Esophagus muscularis mucosa (tissue), 4 donors: ENCODE measurements around the gene ASB13. TPM values are rescaled to one million over a fixed set of nuclear protein-coding genes. Genes with fewer than 3 reads are reported as not detected.
A peak's percentile ranks its signal among the peaks of the same experiment; 100 is the strongest.

Source experiments
- DNase-seq: peaks from one replicate; pipeline ENCODE4 v3.0.0-alpha.2; 2017; ENCODE audit errors: extremely low spot score
- H3K27ac ChIP-seq, 4 donors: fragments of 200-600 bp; sonication (generic); replicated peaks in 1 of 4; 1 replicate in 3 of 4; 2 replicates in 1 of 4; pipeline ENCODE4 v1.5.1; 2016 to 2019; ENCODE audit warnings: mild to moderate bottlenecking in 1 of 4
- H3K27me3 ChIP-seq, 4 donors: fragments of 200-600 bp; sonication (generic); one replicate each; pipeline versions ENCODE4 v1.5.1 to v1.6.0; 2016 to 2019
- H3K36me3 ChIP-seq, 4 donors: fragments of 200-600 bp; sonication (generic); one replicate each; pipeline ENCODE4 v1.5.1; 2016 to 2019
- H3K4me1 ChIP-seq, 4 donors: fragments of 200-600 bp; sonication (generic); one replicate each; pipeline ENCODE4 v1.5.1; 2016 to 2019
- H3K4me3 ChIP-seq, 4 donors: fragments of 200-600 bp; sonication (generic); 1 replicate in 2 of 4; 2 replicates in 2 of 4; pipeline ENCODE4 v1.5.1; 2016 to 2019; ENCODE audit warnings: mild to moderate bottlenecking in 4 of 4, moderate library complexity in 1 of 4
- H3K9me3 ChIP-seq, 4 donors: fragments of 200-600 bp; sonication (generic); 1 replicate in 3 of 4; 2 replicates in 1 of 4; pipeline ENCODE4 v1.5.1; 2016 to 2019
- CTCF ChIP-seq, 3 experiments: fragments of 200-600 bp in 2 of 3; fragments of 450-650 bp in 1 of 3; sonication (generic) in 2 of 3; IDR thresholded peaks; one replicate each; pipeline ENCODE4 v1.5.1; 2017 to 2019; ENCODE audit warnings: antibody characterized with exemption in 3 of 3, mild to moderate bottlenecking in 2 of 3, moderate library complexity in 1 of 3
- EP300 ChIP-seq: sonication (generic); formaldehyde crosslinking; IDR thresholded peaks from one replicate; pipeline ENCODE4 v1.6.1; 2017; ENCODE audit warnings: antibody characterized with exemption
- POLR2A ChIP-seq: fragments of 450-650 bp; IDR thresholded peaks from one replicate; pipeline ENCODE4 v1.6.1; 2017; ENCODE audit warnings: antibody characterized with exemption, moderate library complexity, mild to moderate bottlenecking, low read depth
- POLR2AphosphoS5 ChIP-seq, 2 donors: sonication (generic); formaldehyde crosslinking; IDR thresholded peaks; one replicate each; pipeline ENCODE4 v1.6.1; 2017; ENCODE audit warnings: antibody characterized with exemption in 2 of 2
- WGBS: methylation state at CpG from one replicate; pipeline ENCODE4 v1.1.5; 2018; 5-methylcytosine and 5-hydroxymethylcytosine counted together
- intact Hi-C: fragments of 100-400 bp; cut with DNase I; formaldehyde crosslinking; loops from one replicate; pipeline ENCODE4 v1.15.1; 2023
- total RNA-seq, 4 donors: library from RNA; depleted of rRNA; stranded (reverse); fragments of >200 nt; gene quantifications; one replicate each; pipeline versions ENCODE4 v1.1.0 to v1.2.1, GENCODE V29; 2016

The ASB13 gene
- total RNA-seq, 4 donors from 2014 or later = 15.4 to 24.0 (median 17.4) TPM

DNA sequence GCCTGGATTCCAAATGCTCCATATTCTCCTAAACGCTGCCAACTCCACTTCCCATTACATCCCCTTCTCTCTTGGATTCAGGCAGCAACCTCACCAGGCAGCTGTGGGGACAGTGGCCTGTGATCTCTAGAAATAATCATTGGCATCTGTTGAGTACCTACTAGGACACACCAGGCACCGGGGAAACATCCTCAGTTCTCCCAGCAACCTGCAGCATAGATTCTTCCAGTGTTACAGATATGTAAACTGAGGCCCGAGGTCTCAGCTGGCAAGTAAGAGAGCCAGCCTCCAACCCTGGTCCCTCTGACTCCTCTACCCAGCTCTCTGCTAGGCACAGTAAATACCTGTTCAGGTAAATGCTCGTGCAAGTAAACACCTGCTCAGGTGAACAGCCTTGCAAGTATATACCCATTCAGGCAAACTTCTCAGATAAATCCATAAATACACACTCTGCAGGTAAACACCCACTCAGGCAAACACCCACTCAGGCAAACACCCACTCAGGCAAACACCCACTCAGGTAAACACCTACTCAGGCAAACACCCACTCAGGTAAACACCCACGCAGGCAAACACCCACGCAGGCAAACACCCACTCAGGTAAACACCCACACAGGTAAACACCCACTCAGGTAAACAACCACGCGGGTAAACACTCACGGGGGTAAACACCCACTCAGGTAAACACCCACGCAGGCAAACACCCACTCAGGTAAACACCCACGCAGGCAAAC is 18.7 kb downstream of the ASB13 start:
- DNase-seq = no peak
- peaks cover 7 to 62% (median 35%) of the 10 kb centered on the region in 4 donors for H3K4me1 ChIP-seq
- H3K27me3 ChIP-seq = no peaks in the 10 kb centered on the region
- WGBS = 96% methylated on average over 10 of the region's 11 CpGs
- no peak overlapping the region for H3K4me3 ChIP-seq
- no peak overlapping the region for H3K27ac ChIP-seq
- intact Hi-C loops = no loop called here
- TF ChIP-seq EP300 = no peak
- peaks cover 14 to 78% (median 51%) of the 10 kb centered on the region in 4 donors for H3K36me3 ChIP-seq
- no peaks in the 10 kb centered on the region for H3K9me3 ChIP-seq

DNA sequence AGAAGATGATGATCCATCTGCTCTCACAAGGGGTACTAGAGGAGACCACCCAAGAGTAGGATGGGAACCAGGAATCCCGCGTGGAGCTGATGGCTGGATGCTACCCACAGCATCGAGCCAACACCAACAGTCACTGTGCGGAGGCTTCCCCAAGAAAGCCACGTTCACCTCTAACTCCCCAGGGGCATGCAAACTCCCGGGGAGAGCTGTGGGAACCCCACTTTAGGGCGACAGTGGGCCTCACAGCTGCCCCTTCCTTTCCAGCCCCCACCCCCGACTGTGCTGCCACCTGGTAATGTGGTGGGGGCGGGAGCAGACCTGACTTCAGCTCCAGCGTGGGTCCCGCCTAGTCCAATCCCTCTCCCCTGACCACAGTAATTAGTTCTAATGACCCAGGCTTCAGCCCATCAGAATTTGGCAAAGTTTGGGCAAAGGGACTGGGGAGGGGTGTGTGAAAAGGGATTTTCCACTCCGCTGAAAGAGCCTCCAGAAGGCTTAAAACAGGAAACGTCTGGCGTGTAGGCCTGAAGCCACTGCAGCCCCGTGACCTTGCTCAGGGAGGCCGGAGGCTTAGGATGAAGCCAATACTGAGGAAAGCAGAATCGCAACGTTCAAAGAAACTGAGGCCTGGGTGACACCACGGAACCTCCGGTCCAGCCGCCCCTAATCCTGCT is 20.3 kb downstream of the ASB13 start:
- Histone ChIP-seq H3K27ac (peak overlapping the region; percentile 43 to 75 (median 58)), H3K4me1 (peaks cover 4 to 54% (median 32%) of the 10 kb centered on the region in 4 donors), H3K36me3 (peaks cover 21 to 80% (median 56%) of the 10 kb centered on the region in 4 donors), H3K27me3 (no peaks in the 10 kb centered on the region), H3K9me3 (no peaks in the 10 kb centered on the region), H3K4me3 (no peak overlapping the region)
- TF ChIP-seq POLR2AphosphoS5 (IDR thresholded peaks at IDR 0.05) (no peak), CTCF (IDR thresholded peaks at IDR 0.05) (no peak), EP300 (no peak), POLR2A (no peak)
- intact Hi-C loops = no loop called here
- 79% methylated on average over 18 of the region's 21 CpGs for WGBS
- no peak for DNase-seq

DNA sequence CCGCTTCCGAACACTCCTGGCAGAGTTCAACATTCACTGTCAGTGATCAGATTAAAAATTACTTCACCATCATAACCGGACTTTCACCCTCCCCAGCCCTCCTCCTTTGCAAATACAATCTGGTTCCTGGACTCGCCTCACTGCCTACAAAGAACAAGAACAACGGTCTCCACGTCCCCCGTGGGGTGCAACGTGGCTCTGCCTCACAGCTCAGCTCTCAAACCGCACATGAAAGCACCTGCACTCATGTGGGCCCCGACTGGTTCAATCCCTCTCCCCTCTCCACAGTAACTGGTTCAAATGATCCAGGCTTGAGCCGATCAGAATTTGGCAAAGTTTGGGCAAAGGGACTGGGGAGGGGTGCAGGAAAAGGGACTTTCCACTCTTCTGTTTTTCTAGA is 21.0 kb downstream of the ASB13 start:
- no peak for TF ChIP-seq EP300
- peak in 1 of 2 donors; percentile 34 for TF ChIP-seq POLR2AphosphoS5 (IDR thresholded peaks at IDR 0.05)
- WGBS = 64% methylated on average over 11 of the region's 11 CpGs
- no peaks in the 10 kb centered on the region for H3K9me3 ChIP-seq
- H3K4me3 ChIP-seq = no peak overlapping the region
- intact Hi-C loops = no loop called here
- peak overlapping the region; percentile 43 to 75 (median 58) for H3K27ac ChIP-seq
- H3K4me1 ChIP-seq = peaks cover 4 to 48% (median 28%) of the 10 kb centered on the region in 4 donors
- H3K36me3 ChIP-seq = peaks cover 24 to 80% (median 56%) of the 10 kb centered on the region in 4 donors
- no peak for DNase-seq
- no peaks in the 10 kb centered on the region for H3K27me3 ChIP-seq

DNA sequence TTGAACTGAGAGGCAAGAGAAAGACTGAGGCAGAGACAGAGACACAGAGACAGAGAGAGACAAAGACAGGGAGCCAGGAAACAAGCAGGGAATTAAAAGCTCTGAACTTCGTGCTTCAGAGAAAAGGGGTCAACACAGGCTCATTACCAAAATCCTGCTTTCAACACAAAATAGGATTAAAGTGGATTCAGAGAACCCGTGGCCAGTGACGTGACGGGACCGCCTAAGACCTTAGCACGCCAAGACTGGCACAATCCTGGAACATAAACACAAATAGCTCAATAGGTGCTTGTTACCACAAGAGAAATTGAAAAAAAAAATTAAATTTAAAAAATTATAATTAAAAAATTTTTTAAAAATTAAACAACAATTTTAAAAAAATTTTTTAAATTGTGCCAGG is 21.5 kb downstream of the ASB13 start:
- peaks cover 4 to 43% (median 27%) of the 10 kb centered on the region in 4 donors for H3K4me1 ChIP-seq
- H3K36me3 ChIP-seq = peaks cover 27 to 80% (median 57%) of the 10 kb centered on the region in 4 donors
- intact Hi-C loops = no loop called here
- no peaks in the 10 kb centered on the region for H3K27me3 ChIP-seq
- WGBS = 88% methylated on average over 6 of the region's 6 CpGs
- H3K9me3 ChIP-seq = no peaks in the 10 kb centered on the region
- H3K27ac ChIP-seq = peak overlapping the region; percentile 52 to 75 (median 58)
- no peak overlapping the region for H3K4me3 ChIP-seq
- DNase-seq = no peak
- no peak for TF ChIP-seq EP300
- no peak for TF ChIP-seq POLR2AphosphoS5 (IDR thresholded peaks at IDR 0.05)
- no peak for TF ChIP-seq POLR2A
- no peak for TF ChIP-seq CTCF (IDR thresholded peaks at IDR 0.05)

DNA sequence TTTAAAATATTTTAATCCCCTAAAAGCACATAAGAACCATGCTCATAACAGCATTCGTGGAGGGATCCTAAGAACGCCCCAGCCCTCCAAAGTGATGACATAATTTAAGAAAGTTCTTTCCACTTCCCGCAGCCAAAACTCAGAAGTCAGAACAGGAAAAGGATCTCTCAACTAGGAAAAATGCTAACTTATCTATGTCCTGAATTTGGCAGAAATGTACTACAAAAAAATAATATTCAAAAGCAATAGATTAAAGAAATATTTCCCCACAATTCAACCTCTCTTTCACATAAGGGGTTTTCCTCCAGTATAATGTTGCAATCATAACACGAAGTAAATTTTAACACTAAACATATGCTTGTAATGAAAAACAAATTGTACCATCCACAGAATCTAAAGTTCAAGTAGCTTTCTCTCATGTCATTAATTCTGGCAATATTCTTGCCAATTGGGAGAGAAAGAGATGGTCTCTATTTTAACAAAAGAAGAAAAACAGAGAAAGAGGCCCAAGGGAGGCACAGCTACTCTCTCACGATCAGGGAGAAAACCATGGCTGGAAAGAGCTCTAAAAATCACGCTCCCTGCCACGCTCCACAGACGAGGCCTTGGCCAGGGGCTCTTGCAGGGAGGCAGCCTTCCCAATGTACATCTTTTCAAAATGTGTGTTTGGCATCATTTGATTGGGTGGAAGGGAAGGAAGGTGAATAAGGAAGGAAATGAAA is 22.9 kb downstream of the ASB13 start:
- intact Hi-C loops = no loop called here
- WGBS = 66% methylated on average over 8 of the region's 8 CpGs
- DNase-seq = no peak
- Histone ChIP-seq H3K27me3 (no peaks in the 10 kb centered on the region), H3K9me3 (no peaks in the 10 kb centered on the region), H3K4me1 (peaks cover 4 to 42% (median 27%) of the 10 kb centered on the region in 4 donors), H3K36me3 (peaks cover 40 to 80% (median 61%) of the 10 kb centered on the region in 4 donors), H3K27ac (peak overlapping the region; percentile 52 to 75 (median 58)), H3K4me3 (no peak overlapping the region)
- TF ChIP-seq POLR2AphosphoS5 (IDR thresholded peaks at IDR 0.05) (no peak), CTCF (IDR thresholded peaks at IDR 0.05) (no peak), POLR2A (no peak), EP300 (no peak)
